Measurements from ENCODE around the gene C1R.

DNA sequence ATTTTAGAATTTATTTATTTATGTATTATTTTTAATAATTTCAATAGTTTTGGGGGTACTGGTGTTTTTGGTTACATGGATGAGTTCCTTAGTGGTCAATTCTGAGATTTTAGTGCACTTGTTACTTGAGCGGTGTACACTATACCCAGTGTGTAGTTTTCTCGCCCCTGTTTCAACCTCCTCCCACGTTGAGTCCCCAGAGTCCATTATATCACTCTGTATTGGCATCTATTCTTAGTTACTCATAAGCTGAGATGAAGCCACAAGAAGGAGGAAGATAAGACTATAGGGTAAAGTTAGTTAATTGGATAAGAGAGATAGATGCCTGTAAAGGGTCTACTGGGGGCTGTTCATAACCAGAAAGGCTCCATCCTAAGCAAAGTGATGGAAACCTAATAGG is 27.7 kb downstream of the C1R start:
- TF ChIP-seq, protein P1, sequence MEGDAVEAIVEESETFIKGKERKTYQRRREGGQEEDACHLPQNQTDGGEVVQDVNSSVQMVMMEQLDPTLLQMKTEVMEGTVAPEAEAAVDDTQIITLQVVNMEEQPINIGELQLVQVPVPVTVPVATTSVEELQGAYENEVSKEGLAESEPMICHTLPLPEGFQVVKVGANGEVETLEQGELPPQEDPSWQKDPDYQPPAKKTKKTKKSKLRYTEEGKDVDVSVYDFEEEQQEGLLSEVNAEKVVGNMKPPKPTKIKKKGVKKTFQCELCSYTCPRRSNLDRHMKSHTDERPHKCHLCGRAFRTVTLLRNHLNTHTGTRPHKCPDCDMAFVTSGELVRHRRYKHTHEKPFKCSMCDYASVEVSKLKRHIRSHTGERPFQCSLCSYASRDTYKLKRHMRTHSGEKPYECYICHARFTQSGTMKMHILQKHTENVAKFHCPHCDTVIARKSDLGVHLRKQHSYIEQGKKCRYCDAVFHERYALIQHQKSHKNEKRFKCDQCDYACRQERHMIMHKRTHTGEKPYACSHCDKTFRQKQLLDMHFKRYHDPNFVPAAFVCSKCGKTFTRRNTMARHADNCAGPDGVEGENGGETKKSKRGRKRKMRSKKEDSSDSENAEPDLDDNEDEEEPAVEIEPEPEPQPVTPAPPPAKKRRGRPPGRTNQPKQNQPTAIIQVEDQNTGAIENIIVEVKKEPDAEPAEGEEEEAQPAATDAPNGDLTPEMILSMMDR (IDR thresholded peaks at IDR 0.05; ENCODE audit: low read depth, low read length) = no peak
- no peak for TF ChIP-seq EZH2phosphoT487 (IDR thresholded peaks at IDR 0.05; ENCODE audit: low read depth)
